NB4 (cell line): Measurements from ENCODE around the gene COA1.

Experiments
- MAX ChIP-seq: IDR thresholded peaks from 2 replicates; pipeline ENCODE4 v1.6.1; 2011; ENCODE audit warnings: low read depth, low read length
- MYC ChIP-seq: IDR thresholded peaks from 2 replicates; pipeline ENCODE4 v1.6.1; 2011; ENCODE audit warnings: low read depth, low read length
- POLR2A ChIP-seq: IDR thresholded peaks from 2 replicates; pipeline ENCODE4 v1.6.1; 2011; ENCODE audit warnings: mild to moderate bottlenecking; ENCODE audit not compliant: insufficient read length; ENCODE audit errors: extremely low read depth
- TF ChIP-seq, protein P1 (sequence below): IDR thresholded peaks from one replicate; pipeline ENCODE4 v1.5.1; 2012; ENCODE audit warnings: low read depth, low read length

GRCh38 chr7:43647673-43648472 is 81.5 kb downstream of the COA1 start:
- TF ChIP-seq, protein P1, sequence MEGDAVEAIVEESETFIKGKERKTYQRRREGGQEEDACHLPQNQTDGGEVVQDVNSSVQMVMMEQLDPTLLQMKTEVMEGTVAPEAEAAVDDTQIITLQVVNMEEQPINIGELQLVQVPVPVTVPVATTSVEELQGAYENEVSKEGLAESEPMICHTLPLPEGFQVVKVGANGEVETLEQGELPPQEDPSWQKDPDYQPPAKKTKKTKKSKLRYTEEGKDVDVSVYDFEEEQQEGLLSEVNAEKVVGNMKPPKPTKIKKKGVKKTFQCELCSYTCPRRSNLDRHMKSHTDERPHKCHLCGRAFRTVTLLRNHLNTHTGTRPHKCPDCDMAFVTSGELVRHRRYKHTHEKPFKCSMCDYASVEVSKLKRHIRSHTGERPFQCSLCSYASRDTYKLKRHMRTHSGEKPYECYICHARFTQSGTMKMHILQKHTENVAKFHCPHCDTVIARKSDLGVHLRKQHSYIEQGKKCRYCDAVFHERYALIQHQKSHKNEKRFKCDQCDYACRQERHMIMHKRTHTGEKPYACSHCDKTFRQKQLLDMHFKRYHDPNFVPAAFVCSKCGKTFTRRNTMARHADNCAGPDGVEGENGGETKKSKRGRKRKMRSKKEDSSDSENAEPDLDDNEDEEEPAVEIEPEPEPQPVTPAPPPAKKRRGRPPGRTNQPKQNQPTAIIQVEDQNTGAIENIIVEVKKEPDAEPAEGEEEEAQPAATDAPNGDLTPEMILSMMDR = no peak
- TF ChIP-seq POLR2A = no peak
- TF ChIP-seq MAX = no peak
- TF ChIP-seq MYC = 0 out of 2 replicates have a peak, but pooled peaks have one; percentile 30
